NCI-H1694 treated with DMSO at 0.1 percent for 48 hours (cell line): ENCODE data around the gene DCBLD1.

Experiments used
- DNase-seq: peaks from one replicate; lab custom pipeline; 2025; lab: John Stamatoyannopoulos, UW

Gene DCBLD1

GRCh38 chr6:117472667-117473066 lies 9.8 kb upstream of the DCBLD1 start:
- no peak for DNase-seq

GRCh38 chr6:117473401-117473800 lies 9.1 kb upstream of the DCBLD1 start:
- no peak for DNase-seq

GRCh38 chr6:117477988-117478852 lies 4.3 kb upstream of the DCBLD1 start:
- no peak for DNase-seq

GRCh38 chr6:117478853-117479231 lies 3.6 kb upstream of the DCBLD1 start:
- DNase-seq = no peak

GRCh38 chr6:117480651-117481050 lies 1.8 kb upstream of the DCBLD1 start:
- DNase-seq = no peak

- DNase-seq = no peak
These were observed 1.1 kb upstream of the DCBLD1 start for GRCh38 chr6:117481278-117481925.

- no peak for DNase-seq
These were observed 591 bp upstream of the DCBLD1 start for GRCh38 chr6:117481926-117482239.

GRCh38 chr6:117483004-117483644 lies 650 bp downstream of the DCBLD1 start:
- DNase-seq = peak; percentile 69

- peak; percentile 69 for DNase-seq
These were observed 1.2 kb downstream of the DCBLD1 start for GRCh38 chr6:117483645-117484016.

- no peak for DNase-seq
These were observed 1.7 kb downstream of the DCBLD1 start for GRCh38 chr6:117484052-117484646.

GRCh38 chr6:117485433-117485832 lies 3.0 kb downstream of the DCBLD1 start:
- DNase-seq = no peak

GRCh38 chr6:117487821-117488220 lies 5.3 kb downstream of the DCBLD1 start:
- DNase-seq = no peak

GRCh38 chr6:117489003-117489402 lies 6.5 kb downstream of the DCBLD1 start:
- DNase-seq = no peak

GRCh38 chr6:117491916-117492315 lies 9.4 kb downstream of the DCBLD1 start:
- DNase-seq = no peak

- DNase-seq = no peak
These were observed 11.0 kb downstream of the DCBLD1 start for GRCh38 chr6:117493470-117493869.

GRCh38 chr6:117494283-117494682 lies 11.8 kb downstream of the DCBLD1 start:
- no peak for DNase-seq

- no peak for DNase-seq
These were observed 12.3 kb downstream of the DCBLD1 start for GRCh38 chr6:117494694-117495318.

GRCh38 chr6:117495425-117495824 lies 13.0 kb downstream of the DCBLD1 start:
- DNase-seq = no peak

GRCh38 chr6:117495869-117496268 lies 13.4 kb downstream of the DCBLD1 start:
- no peak for DNase-seq

GRCh38 chr6:117496383-117496990 lies 14.0 kb downstream of the DCBLD1 start:
- DNase-seq = no peak

- DNase-seq = no peak
These were observed 14.8 kb downstream of the DCBLD1 start for GRCh38 chr6:117497237-117497636.

- no peak for DNase-seq
These were observed 15.7 kb downstream of the DCBLD1 start for GRCh38 chr6:117498159-117498558.
